Fibroblast of the aortic adventitia (primary cell): ENCODE results near the gene CEP72. TPM values are rescaled to one million over a fixed set of nuclear protein-coding genes. Genes with fewer than 3 reads are reported as not detected.
"Not testable (repeated sequence)": the region's sequence is repeated elsewhere in the genome, so short reads cannot be mapped to it uniquely, and the experiment has no call there.

Experiments used
- DNase-seq: peaks from one replicate; pipeline ENCODE4 v3.0.0-alpha.2; 2010; ENCODE audit warnings: low read depth
- H3K4me3 ChIP-seq: 2 replicates; pipeline ENCODE4 v1.5.1; 2011; ENCODE audit warnings: low read depth, mild to moderate bottlenecking, control low read depth, low read length, moderate library complexity
- CTCF ChIP-seq: IDR thresholded peaks from 2 replicates; pipeline ENCODE4 v1.5.1; 2011; ENCODE audit warnings: mild to moderate bottlenecking, low read length, control low read depth, inconsistent platforms; ENCODE audit not compliant: insufficient read depth
- total RNA-seq: library from RNA; depleted of rRNA; stranded (reverse); fragments of >200 nt; gene quantifications from 2 replicates; pipeline ENCODE4 v1.2.3, GENCODE V29; 2012; ENCODE audit warnings: low replicate concordance

Gene CEP72
- total RNA-seq, 1 donor: 3.5 TPM

- no peak overlapping the region for H3K4me3 ChIP-seq
- TF ChIP-seq CTCF: no peak
- DNase-seq: no peak
Observed at GRCh38 chr5:579746-580366, 32.3 kb upstream of the CEP72 start.

GRCh38 chr5:580436-580835 lies 31.7 kb upstream of the CEP72 start:
- no peak for DNase-seq

GRCh38 chr5:581266-581665 lies 30.9 kb upstream of the CEP72 start:
- no peak for TF ChIP-seq CTCF
- H3K4me3 ChIP-seq: no peak overlapping the region
- DNase-seq: no peak

More at GRCh38 chr5:580436-580835, 31.7 kb upstream of the CEP72 start:
- TF ChIP-seq CTCF: no peak
- no peak overlapping the region for H3K4me3 ChIP-seq

GRCh38 chr5:581941-582340 lies 30.2 kb upstream of the CEP72 start:
- H3K4me3 ChIP-seq: no peak overlapping the region
- no peak for TF ChIP-seq CTCF
- DNase-seq: no peak

GRCh38 chr5:582445-582844 lies 29.7 kb upstream of the CEP72 start:
- DNase-seq: not testable (repeated sequence)

GRCh38 chr5:582936-583635 lies 29.1 kb upstream of the CEP72 start:
- DNase-seq: no peak
- TF ChIP-seq CTCF: no peak
- H3K4me3 ChIP-seq: no peak overlapping the region

More at GRCh38 chr5:582445-582844, 29.7 kb upstream of the CEP72 start:
- not testable (repeated sequence) for H3K4me3 ChIP-seq

- DNase-seq: no peak
- TF ChIP-seq CTCF: no peak
- H3K4me3 ChIP-seq: no peak overlapping the region
Observed at GRCh38 chr5:583645-584044, 28.5 kb upstream of the CEP72 start.
